GM23338 (cell line): ENCODE measurements around the gene TYK2. TPM values are rescaled to one million over a fixed set of nuclear protein-coding genes. Genes with fewer than 3 reads are reported as not detected.
"Not testable (repeated sequence)": the region's sequence is repeated elsewhere in the genome, so short reads cannot be mapped to it uniquely, and the experiment has no call there.

Experiments used
- ATAC-seq: fragments of 200-7000 bp; cut with Tn5 transposase; 3 replicates; pipeline ENCODE4 v1.9.1; 2020
- DNase-seq: peaks from one replicate; pipeline ENCODE4 v3.0.0-alpha.2; 2015; ENCODE audit warnings: low spot score
- H2AFZ ChIP-seq: fragments of 200-600 bp; sonication (generic); 2 replicates; pipeline ENCODE4 v1.8.0; 2016; ENCODE audit warnings: antibody characterized with exemption, mild to moderate bottlenecking, moderate library complexity
- H3F3A ChIP-seq: fragments of 200-600 bp; sonication (generic); replicated peaks from 2 replicates; pipeline ENCODE4 v1.8.0; 2017; ENCODE audit warnings: antibody characterized with exemption, mixed run types, low read depth
- H3K27ac ChIP-seq: fragments of 200-600 bp; sonication (generic); 2 replicates; pipeline ENCODE4 v1.6.1; 2016; ENCODE audit warnings: low read depth
- H3K27me3 ChIP-seq: fragments of 200-600 bp; sonication (generic); 2 replicates; pipeline ENCODE4 v1.8.0; 2016; ENCODE audit warnings: mild to moderate bottlenecking, mixed run types, moderate library complexity; ENCODE audit not compliant: insufficient read depth
- H3K36me3 ChIP-seq: fragments of 200-600 bp; sonication (generic); 2 replicates; pipeline ENCODE4 v1.8.0; 2016; ENCODE audit warnings: mild to moderate bottlenecking; ENCODE audit not compliant: insufficient read depth
- H3K4me1 ChIP-seq: fragments of 200-600 bp; sonication (generic); 2 replicates; pipeline ENCODE4 v1.8.0; 2016; ENCODE audit warnings: mild to moderate bottlenecking, moderate library complexity; ENCODE audit not compliant: insufficient read depth
- H3K4me2 ChIP-seq: fragments of 200-600 bp; sonication (generic); 2 replicates; pipeline ENCODE4 v1.7.1; 2017; ENCODE audit warnings: mixed run types
- H3K4me3 ChIP-seq: fragments of 200-600 bp; sonication (generic); 2 replicates; pipeline ENCODE4 v1.6.1; 2016; ENCODE audit warnings: mixed run types
- H3K79me2 ChIP-seq: fragments of 200-600 bp; sonication (generic); replicated peaks from 2 replicates; pipeline ENCODE4 v1.8.0; 2017; ENCODE audit warnings: mild to moderate bottlenecking; ENCODE audit not compliant: insufficient read depth
- H3K9me2 ChIP-seq: fragments of 200-600 bp; sonication (generic); 2 replicates; pipeline ENCODE4 v1.8.0; 2017; ENCODE audit not compliant: insufficient read depth
- H4K20me1 ChIP-seq: fragments of 200-600 bp; sonication (generic); replicated peaks from 2 replicates; pipeline ENCODE4 v1.8.0; 2017; ENCODE audit warnings: mild to moderate bottlenecking; ENCODE audit not compliant: insufficient read depth
- H3K27ac Mint-ChIP-seq: 2 replicates; pipeline ENCODE4 v1.8.0; 2020; ENCODE audit warnings: inconsistent platforms, mild to moderate bottlenecking, moderate library complexity, mixed read lengths
- H3K27me3 Mint-ChIP-seq: 3 replicates; pipeline ENCODE4 v1.8.0; 2022; ENCODE audit warnings: low read depth, mild to moderate bottlenecking, moderate library complexity, mixed read lengths, inconsistent platforms; ENCODE audit not compliant: insufficient read depth, poor library complexity
- H3K36me3 Mint-ChIP-seq: 3 replicates; pipeline ENCODE4 v1.8.0; 2021; ENCODE audit warnings: low read depth, mild to moderate bottlenecking, inconsistent platforms, moderate library complexity, mixed read lengths
- H3K4me1 Mint-ChIP-seq: 3 replicates; pipeline ENCODE4 v1.8.0; 2020; ENCODE audit warnings: mild to moderate bottlenecking, inconsistent platforms, mixed read lengths
- H3K4me3 Mint-ChIP-seq: 3 replicates; pipeline ENCODE4 v1.8.0; 2021; ENCODE audit warnings: moderate library complexity, mild to moderate bottlenecking, inconsistent platforms, mixed read lengths
- H3K9me3 Mint-ChIP-seq: 3 replicates; pipeline ENCODE4 v1.8.0; 2020; ENCODE audit warnings: moderate library complexity, mild to moderate bottlenecking, inconsistent platforms, mixed read lengths
- CREB1 ChIP-seq: fragments of 250-450 bp; sonication (Bioruptor Pico); IDR thresholded peaks from 2 replicates; pipeline ENCODE4 v1.5.0; 2020; ENCODE audit warnings: low read depth, mild to moderate bottlenecking, moderate library complexity
- EZH2 ChIP-seq: fragments of 200-600 bp; sonication (generic); IDR thresholded peaks from one replicate; pipeline ENCODE4 v1.8.0; 2017; ENCODE audit warnings: antibody characterized with exemption, mild to moderate bottlenecking, low read depth; ENCODE audit not compliant: unreplicated experiment
- EZH2phosphoT487 ChIP-seq: fragments of 200-600 bp; sonication (generic); IDR thresholded peaks from one replicate; pipeline ENCODE4 v1.8.1; 2018; ENCODE audit warnings: antibody characterized with exemption; ENCODE audit not compliant: unreplicated experiment
- JUNB ChIP-seq: IDR thresholded peaks from one replicate; pipeline ENCODE4 v1.6.1; 2016; ENCODE audit warnings: antibody characterized with exemption; ENCODE audit not compliant: unreplicated experiment
- NANOG ChIP-seq: IDR thresholded peaks from 2 replicates; pipeline ENCODE4 v1.6.1; 2016; ENCODE audit warnings: antibody characterized with exemption, borderline replicate concordance
- STAT1 ChIP-seq: IDR thresholded peaks from one replicate; pipeline ENCODE4 v1.6.1; 2016; ENCODE audit warnings: antibody characterized with exemption; ENCODE audit not compliant: unreplicated experiment
- ZNF114 ChIP-seq: fragments of 250-450 bp; sonication (Bioruptor Pico); IDR thresholded peaks from 2 replicates; pipeline ENCODE4 v1.5.0; 2020; ENCODE audit warnings: mild to moderate bottlenecking, moderate library complexity
- ZNF331 ChIP-seq: fragments of 250-450 bp; sonication (Bioruptor Pico); IDR thresholded peaks from 2 replicates; pipeline ENCODE4 v1.5.0; 2020; ENCODE audit warnings: low read depth, mild to moderate bottlenecking, moderate library complexity
- polyA plus RNA-seq: library from polyadenylated mRNA; unstranded; fragments of >200 nt; fragmentation: Nextera tagmentation; extraction: Ambion mirVana; gene quantifications from 2 replicates; pipeline ENCODE4 v1.2.1, GENCODE V29; 2016
- total RNA-seq: library from RNA; depleted of rRNA; stranded (reverse); fragments of >200 nt; shearing (Covaris generic); gene quantifications from 2 replicates; pipeline ENCODE4 v1.2.3, GENCODE V29; 2014
- TF ChIP-seq, protein P1 (sequence below): IDR thresholded peaks from one replicate; pipeline ENCODE4 v1.6.1; 2018; ENCODE audit warnings: antibody characterized with exemption; ENCODE audit not compliant: unreplicated experiment
- TF ChIP-seq, protein P2 (sequence below): IDR thresholded peaks from 2 replicates; pipeline ENCODE4 v1.6.1; 2016; ENCODE audit warnings: antibody characterized with exemption
- TF ChIP-seq, protein P3 (sequence below), 2 experiments: fragments of 200-600 bp in 1 of 2; sonication (generic) in 1 of 2; conservative IDR thresholded peaks; 2 replicates each; pipeline versions ENCODE4 v1.5.1 to v1.6.1; 2016 to 2017; ENCODE audit warnings: antibody characterized with exemption in 2 of 2, low read depth in 2 of 2, mild to moderate bottlenecking in 2 of 2, moderate library complexity in 1 of 2

Gene TYK2
- total and polyA plus RNA-seq, 2 experiments from 2014 or later: 29.1 to 30.7 TPM

DNA sequence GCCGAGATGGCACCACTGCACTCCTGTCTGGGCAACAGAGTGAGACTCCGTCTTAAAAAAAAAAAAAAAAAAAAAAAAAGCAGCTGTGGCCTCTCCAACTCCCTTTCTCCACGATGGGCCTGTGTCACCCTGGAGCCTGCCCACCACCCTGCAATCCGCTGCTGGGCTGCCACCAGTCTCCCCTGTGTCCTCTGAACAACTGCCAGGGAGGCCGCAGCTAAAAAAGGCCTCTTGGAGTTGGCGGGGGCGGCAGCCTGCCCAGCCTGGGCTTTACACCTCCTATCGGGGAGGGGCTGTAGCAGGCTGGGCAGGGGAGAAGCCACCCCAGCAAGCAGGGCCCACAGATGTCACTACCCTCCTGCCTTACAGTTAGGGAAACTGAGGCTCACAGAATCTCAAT, 19.5 kb upstream of the TYK2 start:
- no peak for ATAC-seq
- H3K4me2 ChIP-seq: no peak overlapping the region
- peaks cover 33% of the 10 kb centered on the region for H4K20me1 ChIP-seq
- H3K4me3 ChIP-seq: no peak overlapping the region
- Mint-ChIP-seq H3K36me3 (peaks cover 35% of the 10 kb centered on the region), H3K4me3 (no peak overlapping the region), H3K9me3 (no peaks in the 10 kb centered on the region), H3K4me1 (peaks cover 14% of the 10 kb centered on the region), H3K27ac (no peak overlapping the region), H3K27me3 (peaks cover 24% of the 10 kb centered on the region)
- H3K27ac ChIP-seq: no peak overlapping the region
- 0 out of 2 replicates have a peak, but pooled peaks cover 4% of the 10 kb centered on the region for H3K36me3 ChIP-seq
- peaks cover 7% of the 10 kb centered on the region for H3K27me3 ChIP-seq
- H2AFZ ChIP-seq: no peak overlapping the region
- no peaks in the 10 kb centered on the region for H3K9me2 ChIP-seq
- H3K79me2 ChIP-seq: peaks cover 55% of the 10 kb centered on the region
- TF ChIP-seq CREB1 (CRISPR knock-in tag) (no peak), JUNB (no peak)
- DNase-seq: no peak
- 0 out of 2 replicates have a peak, but pooled peaks cover 5% of the 10 kb centered on the region for H3K4me1 ChIP-seq
- H3F3A ChIP-seq: peaks cover 10% of the 10 kb centered on the region; the same call in 1 of the 2 replicates

DNA sequence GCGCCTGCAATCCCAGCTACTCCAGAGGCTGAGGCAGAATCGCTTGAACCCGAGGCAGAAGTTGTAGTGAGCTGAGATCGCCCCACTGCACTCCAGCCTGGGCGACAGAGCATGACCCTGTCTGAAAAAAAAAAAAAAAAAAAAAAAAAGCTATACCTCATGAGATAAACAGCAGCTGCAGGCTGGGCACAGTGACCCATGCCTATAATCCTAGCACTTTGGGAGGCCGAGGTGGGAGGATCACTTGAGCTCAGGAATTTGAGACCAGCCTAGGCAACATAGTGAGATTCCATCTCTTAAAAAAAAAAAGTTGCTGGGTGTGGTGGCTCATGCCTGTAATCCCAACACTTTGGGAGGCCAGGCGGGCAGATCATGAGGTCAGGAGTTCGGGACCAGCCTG, 19.0 kb upstream of the TYK2 start:
- not testable (repeated sequence) for H3K36me3 ChIP-seq, H3K27me3 ChIP-seq, H3K9me3 Mint-ChIP-seq, H2AFZ ChIP-seq, H3K9me2 ChIP-seq, H3K4me1 ChIP-seq, H3K4me3 Mint-ChIP-seq, H3K27ac Mint-ChIP-seq, DNase-seq, ATAC-seq, H3K27ac ChIP-seq, H3K4me3 ChIP-seq, H3K4me2 ChIP-seq
- Histone ChIP-seq H3K79me2 (peaks cover 55% of the 10 kb centered on the region), H4K20me1 (peaks cover 33% of the 10 kb centered on the region), H3F3A (peaks cover 10% of the 10 kb centered on the region; the same call in 1 of the 2 replicates)
- Mint-ChIP-seq H3K4me1 (peaks cover 14% of the 10 kb centered on the region), H3K27me3 (peaks cover 20% of the 10 kb centered on the region), H3K36me3 (peaks cover 39% of the 10 kb centered on the region)

DNA sequence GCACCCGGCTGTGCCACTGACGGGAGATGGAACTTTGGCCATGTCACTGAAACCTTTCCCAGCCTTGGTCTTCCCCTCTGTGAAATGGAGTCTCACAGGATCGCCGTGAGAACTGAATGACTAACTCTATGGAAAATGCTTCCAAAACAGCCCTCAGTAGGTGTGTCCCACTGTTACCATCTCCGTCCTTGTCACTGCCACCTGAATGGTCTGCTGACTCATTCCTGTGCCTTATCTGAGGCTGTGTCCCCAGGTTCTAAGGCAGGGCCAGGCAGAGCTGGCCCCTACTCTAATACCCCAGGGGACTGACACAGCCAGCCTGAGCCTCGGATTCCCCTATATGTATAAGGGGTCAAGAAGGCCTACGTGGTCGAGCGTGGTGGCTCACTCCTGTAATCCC, 18.4 kb upstream of the TYK2 start:
- H3K4me1 Mint-ChIP-seq: peaks cover 14% of the 10 kb centered on the region
- Histone ChIP-seq H3K4me1 (0 out of 2 replicates have a peak, but pooled peaks cover 5% of the 10 kb centered on the region), H3F3A (peaks cover 10% of the 10 kb centered on the region; the same call in 1 of the 2 replicates), H3K79me2 (peaks cover 55% of the 10 kb centered on the region), H3K36me3 (peaks cover 9% of the 10 kb centered on the region; the same call in 1 of the 2 replicates), H3K9me2 (no peaks in the 10 kb centered on the region), H3K4me2 (no peak overlapping the region), H2AFZ (no peak overlapping the region), H4K20me1 (peaks cover 33% of the 10 kb centered on the region), H3K27me3 (no peaks in the 10 kb centered on the region), H3K27ac (no peak overlapping the region), H3K4me3 (no peak overlapping the region)
- ATAC-seq (no peak), DNase-seq (no peak)
- H3K27me3 Mint-ChIP-seq: peaks cover 14% of the 10 kb centered on the region
- H3K9me3 Mint-ChIP-seq: no peaks in the 10 kb centered on the region
- peaks cover 41% of the 10 kb centered on the region for H3K36me3 Mint-ChIP-seq
- no peak overlapping the region for H3K4me3 Mint-ChIP-seq
- peak overlapping the region; percentile 43; the same call in 1 of the 2 replicates for H3K27ac Mint-ChIP-seq
- TF ChIP-seq, protein P1, sequence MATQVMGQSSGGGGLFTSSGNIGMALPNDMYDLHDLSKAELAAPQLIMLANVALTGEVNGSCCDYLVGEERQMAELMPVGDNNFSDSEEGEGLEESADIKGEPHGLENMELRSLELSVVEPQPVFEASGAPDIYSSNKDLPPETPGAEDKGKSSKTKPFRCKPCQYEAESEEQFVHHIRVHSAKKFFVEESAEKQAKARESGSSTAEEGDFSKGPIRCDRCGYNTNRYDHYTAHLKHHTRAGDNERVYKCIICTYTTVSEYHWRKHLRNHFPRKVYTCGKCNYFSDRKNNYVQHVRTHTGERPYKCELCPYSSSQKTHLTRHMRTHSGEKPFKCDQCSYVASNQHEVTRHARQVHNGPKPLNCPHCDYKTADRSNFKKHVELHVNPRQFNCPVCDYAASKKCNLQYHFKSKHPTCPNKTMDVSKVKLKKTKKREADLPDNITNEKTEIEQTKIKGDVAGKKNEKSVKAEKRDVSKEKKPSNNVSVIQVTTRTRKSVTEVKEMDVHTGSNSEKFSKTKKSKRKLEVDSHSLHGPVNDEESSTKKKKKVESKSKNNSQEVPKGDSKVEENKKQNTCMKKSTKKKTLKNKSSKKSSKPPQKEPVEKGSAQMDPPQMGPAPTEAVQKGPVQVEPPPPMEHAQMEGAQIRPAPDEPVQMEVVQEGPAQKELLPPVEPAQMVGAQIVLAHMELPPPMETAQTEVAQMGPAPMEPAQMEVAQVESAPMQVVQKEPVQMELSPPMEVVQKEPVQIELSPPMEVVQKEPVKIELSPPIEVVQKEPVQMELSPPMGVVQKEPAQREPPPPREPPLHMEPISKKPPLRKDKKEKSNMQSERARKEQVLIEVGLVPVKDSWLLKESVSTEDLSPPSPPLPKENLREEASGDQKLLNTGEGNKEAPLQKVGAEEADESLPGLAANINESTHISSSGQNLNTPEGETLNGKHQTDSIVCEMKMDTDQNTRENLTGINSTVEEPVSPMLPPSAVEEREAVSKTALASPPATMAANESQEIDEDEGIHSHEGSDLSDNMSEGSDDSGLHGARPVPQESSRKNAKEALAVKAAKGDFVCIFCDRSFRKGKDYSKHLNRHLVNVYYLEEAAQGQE: no peak
- TF ChIP-seq EZH2: no peak
- no peak for TF ChIP-seq NANOG
- TF ChIP-seq, protein P2, sequence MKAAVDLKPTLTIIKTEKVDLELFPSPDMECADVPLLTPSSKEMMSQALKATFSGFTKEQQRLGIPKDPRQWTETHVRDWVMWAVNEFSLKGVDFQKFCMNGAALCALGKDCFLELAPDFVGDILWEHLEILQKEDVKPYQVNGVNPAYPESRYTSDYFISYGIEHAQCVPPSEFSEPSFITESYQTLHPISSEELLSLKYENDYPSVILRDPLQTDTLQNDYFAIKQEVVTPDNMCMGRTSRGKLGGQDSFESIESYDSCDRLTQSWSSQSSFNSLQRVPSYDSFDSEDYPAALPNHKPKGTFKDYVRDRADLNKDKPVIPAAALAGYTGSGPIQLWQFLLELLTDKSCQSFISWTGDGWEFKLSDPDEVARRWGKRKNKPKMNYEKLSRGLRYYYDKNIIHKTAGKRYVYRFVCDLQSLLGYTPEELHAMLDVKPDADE: no peak
- no peak for TF ChIP-seq JUNB
- TF ChIP-seq ZNF331 (CRISPR knock-in tag): no peak
- TF ChIP-seq STAT1: no peak
- no peak for TF ChIP-seq ZNF114 (CRISPR knock-in tag)
- TF ChIP-seq, protein P3, sequence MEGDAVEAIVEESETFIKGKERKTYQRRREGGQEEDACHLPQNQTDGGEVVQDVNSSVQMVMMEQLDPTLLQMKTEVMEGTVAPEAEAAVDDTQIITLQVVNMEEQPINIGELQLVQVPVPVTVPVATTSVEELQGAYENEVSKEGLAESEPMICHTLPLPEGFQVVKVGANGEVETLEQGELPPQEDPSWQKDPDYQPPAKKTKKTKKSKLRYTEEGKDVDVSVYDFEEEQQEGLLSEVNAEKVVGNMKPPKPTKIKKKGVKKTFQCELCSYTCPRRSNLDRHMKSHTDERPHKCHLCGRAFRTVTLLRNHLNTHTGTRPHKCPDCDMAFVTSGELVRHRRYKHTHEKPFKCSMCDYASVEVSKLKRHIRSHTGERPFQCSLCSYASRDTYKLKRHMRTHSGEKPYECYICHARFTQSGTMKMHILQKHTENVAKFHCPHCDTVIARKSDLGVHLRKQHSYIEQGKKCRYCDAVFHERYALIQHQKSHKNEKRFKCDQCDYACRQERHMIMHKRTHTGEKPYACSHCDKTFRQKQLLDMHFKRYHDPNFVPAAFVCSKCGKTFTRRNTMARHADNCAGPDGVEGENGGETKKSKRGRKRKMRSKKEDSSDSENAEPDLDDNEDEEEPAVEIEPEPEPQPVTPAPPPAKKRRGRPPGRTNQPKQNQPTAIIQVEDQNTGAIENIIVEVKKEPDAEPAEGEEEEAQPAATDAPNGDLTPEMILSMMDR (conservative IDR thresholded peaks at IDR 0.05; ENCODE audit: low read depth in 2 of 2): no peak
- no peak for TF ChIP-seq EZH2phosphoT487
